ENCODE measurements around the gene GPR156.
A peak's percentile ranks its signal among the peaks of the same experiment; 100 is the strongest.
"Not testable (repeated sequence)": the region's sequence is repeated elsewhere in the genome, so short reads cannot be mapped to it uniquely, and the experiment has no call there.

The GPR156 gene

DNA sequence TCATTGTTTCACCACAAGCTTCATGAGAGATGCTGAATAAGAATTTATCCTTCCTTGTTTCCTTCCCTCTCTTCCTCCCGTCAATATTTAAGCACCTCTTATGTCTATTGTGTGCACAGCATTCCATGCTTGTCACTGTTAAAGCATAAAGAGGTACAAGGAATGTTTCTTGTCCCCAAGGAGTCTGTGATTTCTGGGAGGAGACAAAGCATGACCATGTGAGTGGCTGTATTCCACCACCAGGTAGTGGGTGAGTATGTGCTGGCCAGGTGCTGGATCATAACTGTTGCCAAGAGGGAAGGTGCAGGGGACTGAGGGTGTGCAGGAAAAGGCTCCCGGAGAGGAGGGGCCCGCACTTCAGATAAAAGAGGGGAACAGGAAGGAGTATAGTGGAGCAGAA is 127.9 kb downstream of the GPR156 start:
- DNase-seq, result no peak

DNA sequence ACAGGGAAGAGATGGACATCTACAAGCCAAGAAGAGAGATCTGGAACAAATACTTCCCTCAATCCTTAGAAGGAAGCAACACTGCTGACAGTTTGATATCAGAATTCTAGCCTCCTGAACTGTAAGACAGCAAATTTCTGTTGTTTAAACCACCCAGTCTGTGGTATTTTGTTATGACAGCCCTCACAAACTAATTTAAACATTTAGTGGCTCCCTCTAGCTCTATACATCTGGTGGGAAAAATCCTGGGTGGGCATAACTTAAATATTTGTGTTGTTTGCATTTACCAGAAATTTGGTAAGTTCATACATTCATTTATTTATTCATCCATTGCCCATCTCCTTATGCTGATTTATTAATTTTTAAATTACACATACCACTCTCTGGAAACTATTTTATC is 128.3 kb downstream of the GPR156 start:
- DNase-seq, result no peak

DNA sequence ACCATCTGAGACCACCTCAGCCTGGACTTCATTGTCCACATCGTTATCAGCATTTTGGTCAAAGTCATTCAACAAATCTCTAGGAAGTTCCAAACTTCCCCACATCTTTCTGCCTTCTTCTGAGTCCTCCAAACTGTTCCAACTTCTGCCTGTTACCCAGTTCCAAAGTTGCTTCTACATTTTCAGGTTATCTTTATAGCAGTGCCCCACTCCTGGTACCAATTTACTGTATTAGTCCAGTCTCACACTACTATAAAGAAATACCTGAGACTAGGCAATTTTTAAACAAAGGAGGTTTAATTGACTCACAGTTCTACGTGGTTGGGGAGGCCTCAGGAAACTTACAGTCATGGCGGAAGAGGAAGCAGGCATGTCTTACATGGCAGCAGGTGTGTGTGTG is 129.3 kb downstream of the GPR156 start:
- not testable (repeated sequence) for DNase-seq

DNA sequence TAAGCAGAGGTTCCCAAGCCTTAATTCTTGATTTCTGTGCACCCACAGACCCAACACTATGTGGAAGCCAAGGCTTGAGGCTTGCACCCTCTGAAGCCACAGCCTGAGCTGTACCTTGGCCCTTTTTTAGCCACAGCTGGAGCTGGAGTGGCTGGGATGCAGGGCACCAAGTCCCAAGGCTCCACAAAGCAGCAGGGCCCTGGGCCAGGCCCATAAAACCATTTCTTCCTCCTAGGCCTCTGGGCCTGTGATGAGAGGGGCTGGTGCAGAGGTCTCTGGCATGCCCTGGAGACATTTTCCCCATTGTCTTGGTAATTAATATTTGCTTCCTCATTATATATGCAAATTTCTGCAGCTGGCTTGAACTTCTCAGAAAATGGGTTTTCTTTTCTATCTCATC is 129.9 kb downstream of the GPR156 start:
- DNase-seq, result no peak

DNA sequence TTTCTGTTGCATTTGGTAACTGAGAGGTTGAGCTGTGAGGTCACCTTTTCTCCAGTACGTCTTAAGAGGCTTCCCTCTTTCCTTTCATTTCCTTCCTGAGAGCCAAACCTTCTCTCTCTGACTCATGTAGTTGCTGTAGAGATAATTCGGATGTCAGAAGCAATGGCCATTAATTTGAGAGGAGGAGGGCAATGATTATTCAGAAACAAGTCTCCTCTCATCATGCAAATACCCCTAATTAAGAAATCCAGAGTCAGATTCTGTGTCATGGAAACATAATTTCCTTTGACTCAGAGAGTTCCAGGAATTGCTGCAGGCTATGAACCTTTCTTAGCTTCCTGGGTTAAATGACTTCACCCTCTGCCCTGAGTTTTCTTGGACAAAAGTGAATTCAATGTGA is 131.7 kb downstream of the GPR156 start:
- no peak for DNase-seq

DNA sequence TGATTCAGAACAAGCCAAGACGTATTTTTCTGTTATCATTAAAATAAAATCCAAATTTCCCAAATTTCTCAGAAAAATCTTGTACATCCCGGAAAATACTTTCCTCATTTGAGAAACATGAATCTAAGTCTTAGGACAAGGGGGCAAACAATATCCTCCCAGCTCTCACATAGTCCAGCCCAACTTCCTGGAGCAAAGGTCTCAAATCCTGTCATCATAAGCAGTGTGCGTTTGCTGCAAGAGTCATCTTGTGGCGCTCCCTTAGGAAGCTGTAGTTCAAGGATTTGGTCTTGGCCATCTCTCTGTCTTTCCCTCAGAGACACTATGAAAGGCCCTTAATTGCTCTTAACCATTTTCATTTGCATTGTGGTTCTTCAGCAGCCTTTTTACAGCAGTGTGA is 133.2 kb downstream of the GPR156 start:
- DNase-seq, result no peak

DNA sequence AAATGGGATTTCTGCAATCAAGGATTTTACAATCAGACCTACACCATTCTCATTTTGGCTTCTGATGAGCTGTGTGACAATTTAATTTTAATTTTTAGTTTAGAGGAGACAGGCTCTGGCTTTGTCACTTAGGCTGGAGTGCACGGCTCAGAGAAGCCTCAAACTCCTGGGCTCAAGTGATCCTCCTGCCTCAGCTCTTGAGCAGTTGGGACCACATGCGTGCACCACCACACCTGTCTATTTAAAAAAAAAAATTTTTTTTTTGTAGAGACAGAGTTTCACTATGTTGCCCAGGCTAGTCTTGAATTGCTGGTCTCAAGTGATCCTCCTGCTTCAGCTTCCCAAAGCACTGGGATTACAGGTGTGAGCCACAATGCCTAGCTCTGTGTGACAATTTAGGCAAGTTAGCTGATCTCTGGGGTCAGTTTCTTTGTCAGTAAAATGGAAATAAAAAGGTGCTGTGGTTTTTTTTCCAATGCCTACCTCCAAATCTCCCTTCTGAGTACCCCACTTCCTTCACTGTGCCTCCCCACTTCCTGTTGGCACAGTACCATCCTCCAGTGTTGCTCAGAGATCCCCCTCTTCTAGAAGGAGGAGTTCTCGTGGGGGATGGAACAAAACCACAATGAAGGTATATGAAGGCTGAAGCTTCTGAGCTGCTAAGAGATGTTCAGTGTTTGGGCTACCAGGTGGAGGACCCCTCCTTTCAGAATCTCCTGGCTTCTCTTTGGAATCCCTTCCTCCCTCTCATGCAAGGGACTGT is 136.7 kb downstream of the GPR156 start:
- no peak for DNase-seq

DNA sequence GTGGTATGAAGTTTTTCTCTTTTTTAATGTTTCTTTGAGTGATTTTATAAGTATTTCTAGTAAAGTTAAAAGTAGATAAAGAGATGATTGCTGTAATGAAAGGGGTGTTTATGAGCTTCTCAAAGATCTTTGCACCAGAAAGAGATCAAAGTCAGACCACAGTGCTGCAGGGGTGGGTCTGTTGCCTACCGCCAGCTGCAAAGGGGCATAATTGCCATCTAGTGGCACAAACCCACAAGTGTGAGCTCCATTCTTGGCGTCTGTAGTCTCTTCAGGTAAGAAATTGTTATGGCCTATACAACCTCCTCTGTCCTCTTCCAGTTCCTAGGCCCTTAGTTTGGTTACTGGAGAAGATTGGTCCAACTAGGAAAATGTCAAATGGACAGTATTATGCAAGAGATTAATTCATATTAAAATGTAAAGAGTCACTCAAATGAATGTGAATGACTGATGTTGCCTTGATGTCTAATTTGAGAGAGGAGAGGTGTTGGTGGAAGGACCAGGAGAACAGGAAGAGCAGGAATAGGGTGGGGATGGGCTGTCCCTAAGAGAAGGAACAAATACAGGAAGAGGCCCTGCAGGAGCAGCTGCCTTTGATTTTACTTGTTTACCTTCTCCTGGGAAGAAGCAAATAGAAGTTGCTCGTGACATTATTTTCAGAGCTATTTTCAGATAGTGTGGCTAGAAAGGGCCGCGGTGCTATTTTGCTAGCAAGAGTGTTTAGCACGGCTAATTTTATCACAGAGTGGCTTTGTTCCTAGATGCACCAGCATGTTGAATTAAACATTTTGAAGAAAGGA is 137.8 kb downstream of the GPR156 start:
- peak; percentile 20 for DNase-seq

DNA sequence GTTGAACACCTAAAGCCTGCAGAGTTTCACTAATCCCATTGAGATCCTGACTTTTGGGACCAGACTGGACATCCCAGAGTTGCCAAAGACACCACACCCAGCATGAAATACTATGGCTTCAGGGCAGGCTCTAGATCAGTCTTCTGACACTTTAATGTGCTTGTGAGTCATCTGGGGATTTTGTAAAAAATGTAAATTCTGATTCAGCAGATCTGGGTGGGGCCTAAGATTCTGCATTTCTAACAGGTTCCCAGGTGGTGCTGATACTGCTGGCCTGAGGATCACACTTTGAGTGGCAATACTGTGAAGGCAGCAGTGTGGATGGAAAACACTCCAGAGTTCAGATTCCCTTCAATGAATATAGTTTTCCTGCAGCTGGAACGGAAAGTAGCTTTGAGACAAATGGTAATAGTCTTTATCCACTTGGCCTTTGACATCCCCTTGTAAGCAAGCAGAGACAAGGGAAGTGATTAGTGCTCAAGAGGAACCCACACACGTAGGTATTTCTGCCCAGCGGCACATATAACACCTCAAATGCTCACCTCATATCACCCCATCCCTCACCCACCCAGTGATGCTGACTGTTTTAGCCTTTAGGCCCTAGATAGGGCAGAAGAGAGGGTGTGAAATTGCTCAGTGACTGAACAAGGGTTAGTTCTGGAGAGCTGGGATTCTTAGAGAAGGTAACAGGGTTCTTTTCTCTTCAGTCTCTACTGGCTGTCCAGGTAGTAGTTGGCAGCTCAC is 139.3 kb downstream of the GPR156 start:
- peak; percentile 3 for DNase-seq

DNA sequence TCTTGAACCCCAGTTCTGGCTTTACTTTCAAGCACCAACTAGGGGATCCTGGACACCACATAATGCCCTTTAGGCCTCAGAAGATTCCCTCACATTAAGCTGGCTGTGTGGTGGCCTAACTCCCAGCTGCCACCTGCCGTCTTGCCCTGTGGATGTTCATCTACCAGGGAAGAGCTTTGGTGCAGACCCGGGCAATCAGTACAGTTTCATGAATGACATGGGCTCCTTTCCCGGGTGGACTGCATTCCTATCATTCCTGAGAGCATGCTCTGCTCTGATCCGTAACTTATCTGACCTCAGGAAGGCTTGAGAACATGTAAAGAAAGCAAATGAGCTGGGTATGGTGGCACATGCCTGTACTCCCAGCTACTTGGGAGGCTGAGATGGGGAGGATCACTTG is 140.8 kb downstream of the GPR156 start:
- no peak for DNase-seq

DNA sequence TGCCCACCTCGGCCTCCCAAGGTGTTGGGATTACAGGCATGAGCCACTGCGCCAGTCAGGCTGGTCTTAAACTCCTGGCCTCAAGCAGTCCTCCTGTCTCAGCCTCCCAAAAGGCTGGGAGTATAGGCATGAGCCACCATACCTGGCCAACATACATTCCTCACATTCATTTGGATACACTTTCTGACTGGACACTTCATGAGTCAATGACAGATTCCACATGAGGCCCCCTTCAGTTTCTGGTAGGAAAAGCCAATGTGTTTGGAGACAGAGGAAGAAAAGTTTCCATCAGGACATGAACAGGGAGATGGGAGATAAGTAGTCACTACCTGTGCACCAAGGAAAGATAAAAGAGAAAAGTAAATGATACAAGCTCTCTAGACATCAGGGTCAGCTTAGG is 141.3 kb downstream of the GPR156 start:
- DNase-seq, result no peak

DNA sequence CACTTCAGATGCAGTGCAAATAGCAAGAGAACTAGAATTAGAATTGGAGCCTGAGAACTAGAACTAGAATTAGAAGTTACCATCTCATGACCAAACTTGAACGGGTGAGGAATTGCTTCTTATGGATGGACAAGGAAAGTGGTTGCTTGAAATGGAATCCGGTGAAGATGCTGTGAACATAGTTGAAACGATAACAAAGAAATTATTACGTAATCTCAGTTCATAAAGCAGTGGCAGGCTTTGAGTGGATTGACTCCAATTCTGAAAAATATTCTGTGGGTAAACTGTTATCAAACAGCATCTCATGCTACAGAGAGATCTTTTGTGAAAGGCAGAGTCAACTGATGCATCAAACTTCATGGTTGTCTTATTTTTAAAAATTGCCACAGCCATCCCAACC is 142.8 kb downstream of the GPR156 start:
- DNase-seq, result no peak

DNA sequence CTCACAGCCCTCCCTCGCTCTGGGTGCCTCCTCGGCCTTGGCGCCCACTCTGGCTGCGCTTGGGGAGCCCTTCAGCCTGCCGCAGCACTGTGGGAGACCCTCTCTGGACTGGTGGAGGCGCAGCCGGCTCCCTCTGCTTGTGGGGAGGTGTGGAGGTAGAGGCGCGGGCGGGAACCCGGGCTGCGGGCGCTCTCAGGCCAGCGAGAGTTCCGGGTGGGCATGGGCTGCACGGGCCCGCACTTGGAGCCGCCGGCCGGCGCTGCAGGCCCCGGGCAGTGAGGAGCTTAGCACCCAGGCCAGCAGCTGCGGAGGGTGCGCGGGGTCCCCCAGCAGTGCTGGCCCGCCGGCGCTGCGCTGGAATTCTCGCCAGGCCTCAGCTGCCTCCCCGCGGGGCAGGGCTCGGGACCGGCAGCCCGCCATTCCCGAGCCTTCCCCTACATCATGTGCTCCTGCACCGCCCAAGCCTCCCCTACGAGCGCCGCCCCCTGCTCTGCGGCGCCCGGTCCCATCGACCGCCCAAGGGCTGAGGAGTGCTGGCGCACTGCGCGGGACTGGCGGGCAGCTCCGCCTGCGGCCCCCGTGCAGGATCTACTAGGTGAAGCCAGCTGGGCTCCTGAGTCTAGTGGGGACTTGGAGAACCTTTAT is 144.8 kb downstream of the GPR156 start:
- DNase-seq, result no peak

DNA sequence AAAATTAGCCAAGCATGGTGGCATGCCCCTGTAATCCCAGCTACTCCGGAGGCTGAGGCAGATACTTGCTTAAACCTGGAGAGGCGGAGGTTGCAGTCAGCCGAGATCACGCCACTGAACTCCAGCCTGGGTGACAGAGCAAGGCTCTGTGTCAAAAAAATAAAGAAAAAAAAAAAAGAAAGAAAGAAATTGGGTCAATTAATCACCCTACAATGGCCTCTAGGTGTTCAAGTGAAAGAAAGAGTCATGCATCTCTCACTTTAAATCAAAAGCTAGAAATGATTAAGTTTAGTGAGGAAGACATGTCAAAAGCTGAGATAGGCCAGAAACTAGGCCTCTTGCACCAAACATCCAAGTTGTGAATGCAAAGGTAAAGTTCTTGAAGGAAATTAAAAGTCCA is 145.9 kb downstream of the GPR156 start:
- no peak for DNase-seq

DNA sequence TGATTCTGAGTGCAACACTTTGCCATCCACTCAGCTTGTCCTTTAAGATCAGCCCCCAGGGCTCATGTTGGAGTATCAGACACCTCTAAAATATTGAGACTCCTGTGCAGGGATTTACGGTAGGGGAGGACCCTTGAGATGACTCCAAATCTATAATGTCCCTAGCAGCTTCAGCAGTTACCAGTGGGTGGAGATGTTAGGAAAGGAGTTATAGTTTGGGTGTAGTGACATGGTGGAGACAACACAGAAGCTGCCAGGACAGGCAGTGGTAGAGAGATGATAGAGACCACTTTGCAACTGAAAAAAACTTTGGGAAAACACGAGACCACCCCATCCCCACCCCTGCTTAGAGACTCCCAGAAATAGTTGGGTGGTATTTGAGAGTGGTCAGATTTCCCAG is 147.5 kb downstream of the GPR156 start:
- no peak for DNase-seq

DNA sequence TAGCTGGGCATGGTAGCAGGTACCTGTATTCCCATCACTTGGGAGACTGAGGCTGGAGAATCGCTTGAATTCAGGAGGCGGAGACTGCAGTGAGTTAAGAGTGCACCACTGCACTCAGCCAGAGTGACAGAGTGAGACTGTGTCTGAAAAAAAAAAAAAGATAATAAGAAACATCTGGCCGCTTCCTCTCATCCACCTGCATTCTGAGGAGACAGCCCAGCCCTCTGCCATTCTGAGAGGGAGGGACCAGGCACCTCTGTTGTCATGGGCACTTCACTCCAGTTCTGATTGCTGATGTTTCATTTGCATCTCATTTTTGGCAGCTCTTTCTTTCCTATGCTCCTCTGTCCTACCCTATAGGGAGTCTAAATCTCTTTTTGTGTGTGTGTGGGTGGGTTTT is 154.4 kb downstream of the GPR156 start:
- no peak for DNase-seq

DNA sequence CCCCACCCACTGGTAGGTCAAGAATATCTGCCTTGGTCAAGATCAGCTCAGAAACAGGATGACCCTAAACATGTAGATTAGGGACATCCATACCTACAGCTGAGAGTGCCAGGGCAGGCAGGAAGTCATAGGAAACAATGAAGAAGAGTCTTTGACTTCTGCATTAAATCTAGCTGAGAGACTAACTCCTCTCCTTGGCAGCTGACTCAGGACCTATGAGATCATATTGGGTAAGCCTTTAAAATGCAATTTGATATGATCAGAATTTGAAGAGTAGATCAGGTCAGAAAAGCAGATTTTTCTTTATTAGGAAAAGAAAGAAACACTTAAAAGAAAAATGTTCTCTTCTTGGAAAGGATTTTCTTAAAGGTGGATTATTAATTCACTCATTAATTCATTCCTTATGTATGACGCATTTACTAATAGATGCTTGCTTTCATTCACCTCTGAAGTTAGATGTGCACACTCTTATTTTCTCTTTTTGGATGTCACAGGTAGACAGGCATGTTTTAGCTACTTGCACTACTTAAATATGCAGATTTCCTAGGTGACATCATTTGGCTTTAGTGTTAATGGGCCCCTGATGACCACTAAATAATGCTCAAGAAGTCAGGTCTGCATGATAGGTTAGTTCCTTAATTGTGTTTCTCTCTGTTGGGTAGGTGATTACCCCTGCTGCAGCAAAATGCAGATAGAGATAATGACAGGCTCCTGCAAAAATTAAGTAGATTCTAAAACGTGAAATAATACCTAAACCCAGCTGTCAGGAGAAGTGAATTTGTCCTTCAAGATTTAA is 155.1 kb downstream of the GPR156 start:
- no peak for DNase-seq

DNA sequence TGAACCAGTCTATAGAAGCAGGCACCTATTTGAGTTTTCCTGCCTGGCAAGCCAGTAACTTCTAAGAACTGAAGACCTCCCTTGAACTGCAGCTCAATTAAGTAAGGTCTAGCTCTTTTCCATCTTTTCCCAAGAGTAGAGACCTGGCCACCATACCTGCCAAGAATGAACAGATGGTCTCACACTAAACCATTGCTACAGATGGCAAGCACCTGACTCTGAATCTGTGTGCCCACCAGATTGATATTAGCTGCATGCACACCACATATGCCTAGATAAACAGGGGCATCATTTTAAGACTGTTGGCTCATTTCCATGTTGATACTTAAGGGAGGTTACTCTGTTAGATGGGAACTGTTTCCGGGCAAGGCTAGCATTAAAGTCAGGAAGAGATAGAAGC is 156.0 kb downstream of the GPR156 start:
- no peak for DNase-seq

DNA sequence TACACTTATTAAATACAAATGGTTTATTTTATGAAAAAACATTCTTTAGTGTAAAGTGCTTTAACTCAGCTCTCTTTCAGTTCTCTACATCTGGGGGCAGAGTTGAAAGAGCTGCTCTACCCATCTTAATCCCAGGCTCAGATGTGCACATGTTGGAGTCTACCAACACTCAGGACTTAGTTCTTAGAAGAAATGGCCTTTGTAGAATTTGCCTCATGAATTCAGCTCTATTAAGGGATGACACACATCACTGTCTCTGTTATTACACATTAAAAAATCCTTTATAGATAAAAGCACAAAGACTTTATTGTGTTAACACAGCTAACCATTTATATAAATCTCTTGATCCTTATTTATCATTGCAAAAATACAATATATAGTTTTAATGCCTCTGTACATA is 159.0 kb downstream of the GPR156 start:
- DNase-seq, result no peak

DNA sequence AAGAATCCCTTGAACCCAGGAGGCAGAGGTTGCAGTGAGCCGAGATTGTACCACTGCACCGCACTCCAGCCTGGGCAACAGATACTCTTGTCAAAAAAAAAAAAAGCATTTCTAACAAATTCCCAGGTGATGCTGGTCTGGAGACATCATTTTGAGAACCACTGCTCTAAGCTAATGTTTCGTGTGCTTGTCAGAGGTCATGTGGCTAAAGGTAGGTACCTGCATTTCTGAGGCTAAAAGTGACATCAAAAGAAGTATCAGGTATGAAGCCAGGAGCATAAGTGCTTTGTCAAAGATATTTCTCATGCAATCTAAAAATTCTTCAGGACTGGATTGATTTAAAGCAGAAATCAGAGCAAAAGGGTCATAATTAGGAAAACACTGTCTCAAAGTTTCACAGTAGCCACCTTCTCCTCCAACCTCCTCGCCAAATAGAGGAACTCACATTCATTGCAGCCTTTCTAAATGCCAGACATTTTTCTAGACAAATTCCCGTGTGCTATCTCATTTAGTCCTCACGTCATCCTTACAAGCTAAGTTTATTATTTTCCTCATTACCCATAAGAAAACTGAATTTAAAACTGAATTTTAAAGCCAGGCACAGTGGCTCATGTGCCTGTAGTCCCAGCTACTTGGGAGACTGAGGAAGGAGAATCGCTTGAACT is 165.0 kb downstream of the GPR156 start:
- no peak for DNase-seq

Data from activated naive CD4-positive, alpha-beta T cell treated with Interleukin-2 at 50 U/mL for 16 hours (primary cell).